Mesenchymal stem cell (in vitro differentiated cells and primary cell): ENCODE data around the gene CWC25.
"Not testable (repeated sequence)": the region's sequence is repeated elsewhere in the genome, so short reads cannot be mapped to it uniquely, and the experiment has no call there.

Source experiments
- DNase-seq: peaks from one replicate; pipeline ENCODE4 v3.0.0-alpha.2; 2013
- H2AFZ ChIP-seq: one replicate; pipeline ENCODE4 v1.6.1; 2013; ENCODE audit warnings: low read depth, mild to moderate bottlenecking, control low read depth, inconsistent platforms, low read length, moderate library complexity
- H2AK5ac ChIP-seq: 2 replicates; pipeline ENCODE4 v1.6.1; 2013; ENCODE audit warnings: low read length, moderate library complexity, mild to moderate bottlenecking, inconsistent platforms; ENCODE audit not compliant: severe bottlenecking
- H2BK120ac ChIP-seq: one replicate; pipeline ENCODE4 v1.6.1; 2013; ENCODE audit warnings: low read depth, mild to moderate bottlenecking, inconsistent platforms, low read length, moderate library complexity
- H2BK12ac ChIP-seq, 2 experiments: one replicate each; pipeline ENCODE4 v1.6.1; 2013; ENCODE audit warnings: inconsistent platforms in 2 of 2, low read length in 2 of 2, mild to moderate bottlenecking in 2 of 2, moderate library complexity in 2 of 2, control low read depth in 1 of 2
- H2BK15ac ChIP-seq: one replicate; pipeline ENCODE4 v1.6.1; 2013; ENCODE audit warnings: mild to moderate bottlenecking, low read depth, inconsistent platforms; ENCODE audit not compliant: poor library complexity, severe bottlenecking
- H2BK5ac ChIP-seq: 2 replicates; pipeline ENCODE4 v1.6.1; 2013; ENCODE audit warnings: low read depth, mild to moderate bottlenecking, low read length, control low read depth, inconsistent platforms; ENCODE audit not compliant: poor library complexity, severe bottlenecking
- H3K14ac ChIP-seq, 2 experiments: one replicate each; pipeline ENCODE4 v1.6.1; 2013; ENCODE audit warnings: inconsistent platforms in 2 of 2, low read length in 2 of 2, control low read depth in 1 of 2, mild to moderate bottlenecking in 1 of 2, moderate library complexity in 1 of 2
- H3K18ac ChIP-seq, 2 experiments: one replicate each; pipeline ENCODE4 v1.6.1; 2013; ENCODE audit warnings: inconsistent platforms in 2 of 2, low read length in 2 of 2, control low read depth in 1 of 2, low read depth in 1 of 2, mild to moderate bottlenecking in 1 of 2
- H3K23ac ChIP-seq, 2 experiments: one replicate each; pipeline ENCODE4 v1.6.1; 2013; ENCODE audit warnings: inconsistent platforms in 2 of 2, low read length in 2 of 2, mild to moderate bottlenecking in 2 of 2, moderate library complexity in 2 of 2, control low read depth in 1 of 2
- H3K27ac ChIP-seq: 2 replicates; pipeline ENCODE4 v1.5.1; 2013; ENCODE audit warnings: mild to moderate bottlenecking, moderate library complexity, low read length, control low read depth, inconsistent platforms; ENCODE audit not compliant: poor library complexity, severe bottlenecking
- H3K27me3 ChIP-seq, 2 experiments: 2 replicates each; pipeline versions ENCODE4 v1.6.1 to v1.7.0; 2013; ENCODE audit warnings: low read length in 2 of 2, mild to moderate bottlenecking in 2 of 2, moderate library complexity in 2 of 2, control low read depth in 1 of 2, inconsistent platforms in 1 of 2; ENCODE audit not compliant: control insufficient read depth in 1 of 2, insufficient read depth in 1 of 2
- H3K36me3 ChIP-seq, 2 experiments: 2 replicates each; pipeline versions ENCODE4 v1.6.1 to v1.7.0; 2013; ENCODE audit warnings: low read length in 2 of 2, control low read depth in 1 of 2, inconsistent platforms in 1 of 2, low read depth in 1 of 2, mild to moderate bottlenecking in 1 of 2; ENCODE audit not compliant: insufficient read depth in 2 of 2, control insufficient read depth in 1 of 2
- H3K4ac ChIP-seq, 2 experiments: one replicate each; pipeline ENCODE4 v1.6.1; 2013; ENCODE audit warnings: inconsistent platforms in 2 of 2, low read length in 2 of 2, mild to moderate bottlenecking in 2 of 2, moderate library complexity in 2 of 2, control low read depth in 1 of 2, low read depth in 1 of 2
- H3K4me1 ChIP-seq: 2 replicates; pipeline ENCODE4 v1.6.1; 2013; ENCODE audit warnings: low read depth, low read length, control low read depth; ENCODE audit not compliant: control insufficient read depth, insufficient read depth
- H3K4me2 ChIP-seq: 2 replicates; pipeline ENCODE4 v1.6.1; 2013; ENCODE audit warnings: low read length, mild to moderate bottlenecking, inconsistent platforms; ENCODE audit not compliant: poor library complexity, severe bottlenecking
- H3K4me3 ChIP-seq, 2 experiments: 2 replicates each; pipeline versions ENCODE4 v1.5.1 to v1.7.0; 2013; ENCODE audit warnings: low read length in 2 of 2, mild to moderate bottlenecking in 2 of 2, control low read depth in 1 of 2, low read depth in 1 of 2; ENCODE audit not compliant: insufficient read depth in 1 of 2
- H3K79me1 ChIP-seq: replicated peaks from 2 replicates; pipeline ENCODE4 v1.6.1; 2013; ENCODE audit warnings: mild to moderate bottlenecking, control low read depth, low read length, inconsistent platforms; ENCODE audit not compliant: poor library complexity, severe bottlenecking
- H3K9ac ChIP-seq: 2 replicates; pipeline ENCODE4 v1.7.0; 2013; ENCODE audit warnings: mild to moderate bottlenecking, low read length, moderate library complexity
- H3K9me3 ChIP-seq: 2 replicates; pipeline ENCODE4 v1.7.0; 2013; ENCODE audit warnings: mild to moderate bottlenecking, low read length; ENCODE audit not compliant: control insufficient read depth
- H4K8ac ChIP-seq: one replicate; pipeline ENCODE4 v1.6.1; 2013; ENCODE audit warnings: inconsistent platforms, mild to moderate bottlenecking, low read length, moderate library complexity
- H4K91ac ChIP-seq: one replicate; pipeline ENCODE4 v1.6.1; 2013; ENCODE audit warnings: mild to moderate bottlenecking, low read length, inconsistent platforms
- WGBS: methylation state at CpG from one replicate; pipeline ENCODE4 v1.1.7; 2013; ENCODE audit warnings: mixed read lengths; 5-methylcytosine and 5-hydroxymethylcytosine counted together

CWC25 gene

GRCh38 chr17:38789185-38789584 is 35.9 kb downstream of the CWC25 start:
- no peak overlapping the region for H3K23ac ChIP-seq
- H3K14ac ChIP-seq = no peak overlapping the region
- no peak overlapping the region for H3K18ac ChIP-seq
- no peak overlapping the region for H4K91ac ChIP-seq
- no peak overlapping the region for H3K27ac ChIP-seq
- H2BK120ac ChIP-seq = no peak overlapping the region
- no peak overlapping the region for H4K8ac ChIP-seq
- H2AFZ ChIP-seq = no peak overlapping the region
- H3K27me3 ChIP-seq = no peaks in the 10 kb centered on the region
- no peak overlapping the region for H2AK5ac ChIP-seq
- no peak overlapping the region for H3K4me3 ChIP-seq
- H3K9ac ChIP-seq = peak overlapping the region; percentile 9
- DNase-seq = peak; percentile 56
- H3K79me1 ChIP-seq = peaks cover 29% of the 10 kb centered on the region
- no peaks in the 10 kb centered on the region for H3K9me3 ChIP-seq
- H3K4me1 ChIP-seq = peaks cover 6% of the 10 kb centered on the region
- 0% methylated on average over 1 of the region's 1 CpG for WGBS
- H3K4me2 ChIP-seq = no peak overlapping the region
- no peak overlapping the region for H3K4ac ChIP-seq
- H2BK5ac ChIP-seq = no peak overlapping the region
- H2BK12ac ChIP-seq = no peak overlapping the region
- H2BK15ac ChIP-seq = no peak overlapping the region
- peaks cover 29 to 44% of the 10 kb centered on the region in 2 experiments for H3K36me3 ChIP-seq

GRCh38 chr17:38787999-38788398 is 37.1 kb downstream of the CWC25 start:
- H3K9ac ChIP-seq, H3K4ac ChIP-seq, H4K91ac ChIP-seq, H2AK5ac ChIP-seq, H3K23ac ChIP-seq, H3K18ac ChIP-seq, H3K14ac ChIP-seq, DNase-seq, H2BK120ac ChIP-seq, H3K27me3 ChIP-seq, H3K27ac ChIP-seq, H3K9me3 ChIP-seq, H2BK12ac ChIP-seq, H2BK5ac ChIP-seq, H3K4me2 ChIP-seq, H2BK15ac ChIP-seq, H3K4me1 ChIP-seq, H2AFZ ChIP-seq, H3K4me3 ChIP-seq, H4K8ac ChIP-seq: not testable (repeated sequence)
- Histone ChIP-seq H3K79me1 (peaks cover 35% of the 10 kb centered on the region), H3K36me3 (peaks cover 39 to 52% of the 10 kb centered on the region in 2 experiments)
- 100% methylated on average over 4 of the region's 4 CpGs for WGBS

GRCh38 chr17:38786372-38786771 is 38.7 kb downstream of the CWC25 start:
- peaks cover 38% of the 10 kb centered on the region for H3K79me1 ChIP-seq
- H4K91ac ChIP-seq = no peak overlapping the region
- no peak overlapping the region for H2BK12ac ChIP-seq
- H3K4me1 ChIP-seq = peaks cover 6% of the 10 kb centered on the region
- no peak overlapping the region for H3K4ac ChIP-seq
- H4K8ac ChIP-seq = no peak overlapping the region
- no peak overlapping the region for H2BK5ac ChIP-seq
- H2AFZ ChIP-seq = no peak overlapping the region
- H3K9ac ChIP-seq = no peak overlapping the region
- no peak for DNase-seq
- H3K18ac ChIP-seq = no peak overlapping the region
- no peak overlapping the region for H3K4me2 ChIP-seq
- H2AK5ac ChIP-seq = no peak overlapping the region
- no peak overlapping the region for H3K27ac ChIP-seq
- H3K14ac ChIP-seq = no peak overlapping the region
- WGBS = 98% methylated on average over 6 of the region's 6 CpGs
- H2BK15ac ChIP-seq = no peak overlapping the region
- H3K36me3 ChIP-seq = peaks cover 48 to 58% of the 10 kb centered on the region in 2 experiments
- no peak overlapping the region for H2BK120ac ChIP-seq
- H3K4me3 ChIP-seq = no peak overlapping the region
- no peaks in the 10 kb centered on the region for H3K27me3 ChIP-seq
- no peak overlapping the region for H3K23ac ChIP-seq
- no peaks in the 10 kb centered on the region for H3K9me3 ChIP-seq

GRCh38 chr17:38783227-38783626 is 41.9 kb downstream of the CWC25 start:
- WGBS = over 99% methylated on average over 3 of the region's 3 CpGs
- no peak overlapping the region for H2BK12ac ChIP-seq
- no peak overlapping the region for H3K27ac ChIP-seq
- H2AFZ ChIP-seq = no peak overlapping the region
- H3K4me1 ChIP-seq = no peaks in the 10 kb centered on the region
- H3K23ac ChIP-seq = no peak overlapping the region
- no peak overlapping the region for H3K4me3 ChIP-seq
- H3K9me3 ChIP-seq = no peaks in the 10 kb centered on the region
- H3K14ac ChIP-seq = no peak overlapping the region
- H2BK120ac ChIP-seq = no peak overlapping the region
- H4K8ac ChIP-seq = no peak overlapping the region
- no peak overlapping the region for H3K4me2 ChIP-seq
- H4K91ac ChIP-seq = no peak overlapping the region
- no peak overlapping the region for H2BK5ac ChIP-seq
- DNase-seq = no peak
- no peak overlapping the region for H2BK15ac ChIP-seq
- H3K36me3 ChIP-seq = peaks cover 79 to 89% of the 10 kb centered on the region in 2 experiments
- H3K9ac ChIP-seq = no peak overlapping the region
- no peak overlapping the region for H3K4ac ChIP-seq
- no peaks in the 10 kb centered on the region for H3K27me3 ChIP-seq
- H2AK5ac ChIP-seq = no peak overlapping the region
- no peak overlapping the region for H3K18ac ChIP-seq
- peaks cover 44% of the 10 kb centered on the region for H3K79me1 ChIP-seq
